ENCODE results near the gene CAMTA1.

The CAMTA1 gene

DNA sequence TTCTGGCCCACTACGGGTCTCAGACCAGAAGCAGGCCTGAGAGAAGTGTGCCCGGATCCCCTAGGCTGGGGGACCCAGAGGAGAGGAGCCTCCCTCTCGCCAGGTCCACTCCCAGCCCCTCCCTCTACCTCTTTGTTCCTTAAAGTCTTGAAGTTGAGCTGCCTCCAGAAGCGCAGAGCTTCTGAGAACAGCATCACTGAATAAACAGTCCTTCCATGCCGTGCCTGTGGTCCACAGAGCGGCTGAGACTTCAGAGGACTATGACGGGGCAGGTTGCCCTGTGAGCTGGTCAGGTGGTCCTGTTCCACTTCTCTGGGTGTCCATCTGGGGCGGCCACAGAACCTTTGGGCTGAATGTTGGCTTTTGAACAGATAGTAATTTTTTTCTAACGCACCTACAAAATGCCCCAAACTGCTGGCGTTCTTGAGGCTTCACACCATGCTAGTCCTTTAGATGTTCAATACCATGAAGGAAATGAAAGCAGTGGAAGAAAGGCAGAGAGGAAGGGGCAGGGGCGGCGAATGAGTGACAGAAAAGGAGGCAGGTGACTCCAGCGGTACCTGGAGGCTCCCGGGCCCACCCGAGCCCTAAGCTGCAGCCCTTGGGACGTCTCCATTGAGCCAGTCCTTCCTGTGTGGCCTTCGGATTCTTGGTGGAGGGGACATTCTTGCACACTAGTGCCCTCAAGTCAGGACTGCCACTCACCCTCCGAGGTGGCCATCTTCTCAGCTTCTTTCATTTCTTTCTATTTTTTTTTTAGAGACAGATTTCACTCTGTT, 746.5 kb downstream of the CAMTA1 start:
- no peak for DNase-seq

GRCh38 chr1:7533006-7533405, 747.8 kb downstream of the CAMTA1 start:
- no peak for DNase-seq

DNA sequence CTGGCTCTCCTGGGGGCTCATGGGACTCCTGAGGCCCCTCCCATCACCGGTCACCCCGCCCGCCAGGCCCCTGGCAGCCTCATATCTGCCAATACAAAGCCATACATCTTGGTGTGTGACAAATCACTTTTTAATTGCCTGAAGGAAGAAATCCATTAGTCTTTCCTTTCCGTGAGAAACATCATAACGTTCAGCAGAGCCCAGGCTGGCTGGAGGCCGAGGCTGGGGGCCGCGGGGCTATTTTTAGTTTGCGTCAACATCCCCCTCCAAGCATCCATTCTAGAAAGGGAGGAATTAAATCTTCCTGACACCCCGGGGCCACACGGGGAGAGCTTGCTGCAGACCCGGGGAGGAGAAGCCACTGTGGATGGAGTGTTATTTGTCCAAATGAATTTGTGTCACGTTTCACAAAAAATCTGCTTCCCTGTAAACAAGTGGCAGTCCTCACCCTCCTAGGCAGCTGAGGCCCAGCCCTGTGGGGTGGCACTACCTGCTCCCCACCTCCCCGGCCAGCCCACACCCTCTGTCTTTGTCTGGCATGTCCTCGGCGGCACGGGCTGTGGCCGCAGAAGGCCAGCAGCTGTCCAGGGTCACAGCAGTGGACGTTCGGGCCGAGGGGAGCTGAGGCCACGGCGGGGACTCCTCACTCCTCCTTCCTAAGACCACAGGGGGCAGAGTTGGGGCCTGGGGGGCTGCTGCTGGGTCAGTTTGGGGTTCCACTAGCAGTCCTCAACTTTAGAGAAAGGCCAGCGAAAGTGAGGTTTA, 749.0 kb downstream of the CAMTA1 start:
- DNase-seq, result no peak

- DNase-seq, result no peak
Observed at GRCh38 chr1:7535016-7535415, 749.8 kb downstream of the CAMTA1 start.

DNA sequence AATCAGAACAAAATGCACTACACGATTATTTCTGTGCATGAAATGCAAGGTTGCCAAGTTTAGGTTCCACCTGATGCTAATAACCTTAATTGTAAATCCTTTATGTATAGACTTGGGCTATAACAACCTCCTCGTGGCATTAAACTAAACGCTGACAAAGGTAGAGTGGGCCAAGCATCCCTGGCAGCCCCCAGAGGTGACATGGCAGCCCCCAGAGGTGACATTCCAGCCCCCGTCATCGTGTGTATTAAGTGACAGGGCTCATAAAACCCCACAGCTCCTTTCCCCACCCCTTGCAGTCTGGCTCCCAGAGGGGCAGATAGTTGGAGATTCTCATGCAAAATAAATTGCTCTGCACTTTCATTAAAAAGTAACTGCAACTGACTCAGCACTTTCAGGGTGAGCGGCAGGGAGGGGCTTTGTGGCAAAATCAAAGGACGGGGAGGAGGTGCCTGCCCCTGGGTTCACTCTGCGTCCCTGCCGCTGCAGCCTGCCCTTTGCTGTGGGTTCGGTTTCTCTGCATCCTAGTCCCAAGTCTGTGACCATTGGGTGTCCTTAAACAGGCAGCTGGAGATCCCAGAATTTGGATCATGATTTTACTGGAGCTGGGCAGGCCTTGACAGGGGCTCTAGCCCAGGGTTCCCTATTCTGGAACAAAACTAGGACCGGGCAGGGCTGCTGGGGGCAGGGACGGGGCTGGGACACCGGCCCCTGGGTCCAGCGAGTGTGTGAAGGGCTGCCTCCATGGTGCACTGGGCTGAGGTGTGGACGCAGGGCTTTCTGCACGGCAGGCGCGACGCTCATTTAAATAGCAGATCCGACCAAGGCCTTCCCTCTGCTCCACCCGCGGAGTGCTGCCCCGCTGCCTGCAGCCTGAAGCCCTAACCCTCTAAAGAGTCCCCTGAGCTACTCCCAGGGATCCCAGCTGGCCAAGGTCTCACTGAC, 751.0 kb downstream of the CAMTA1 start:
- DNase-seq, result no peak

DNA sequence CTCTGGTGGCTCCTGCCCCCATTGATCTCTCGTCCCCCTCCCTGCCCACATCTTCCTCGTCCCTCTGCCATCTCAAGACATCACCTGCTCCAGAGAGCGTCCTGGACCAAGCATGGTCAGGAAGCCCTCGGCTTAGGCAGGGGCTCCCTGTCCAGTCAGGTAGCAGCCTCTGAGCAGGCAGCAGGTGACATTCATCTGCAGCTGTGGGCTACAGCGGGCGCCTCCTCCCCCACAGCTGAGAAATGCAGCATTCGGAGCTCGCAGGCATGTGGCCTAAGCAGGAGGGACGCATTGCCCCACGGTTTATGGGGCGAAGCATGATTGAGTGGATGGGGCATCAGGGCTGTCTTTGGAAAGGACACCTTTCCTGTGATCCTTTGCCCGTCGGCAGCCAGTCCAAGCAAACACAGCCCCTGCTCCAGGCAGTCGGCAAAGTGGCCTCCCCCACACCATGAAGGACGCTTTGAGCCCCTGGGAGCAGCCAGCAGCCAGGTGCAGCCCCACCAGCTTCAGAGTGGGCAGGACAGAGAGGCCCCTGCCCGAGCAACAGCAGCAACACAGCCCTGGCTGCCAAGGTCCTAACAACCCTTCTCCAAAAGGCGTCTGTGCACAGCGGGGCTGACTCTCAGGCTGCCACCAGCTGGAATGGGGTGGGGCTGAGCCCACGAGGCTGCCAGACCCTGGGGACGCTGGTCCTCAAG, 751.8 kb downstream of the CAMTA1 start:
- DNase-seq, result no peak

- no peak for DNase-seq
Observed at GRCh38 chr1:7538033-7538432, 752.8 kb downstream of the CAMTA1 start.

DNA sequence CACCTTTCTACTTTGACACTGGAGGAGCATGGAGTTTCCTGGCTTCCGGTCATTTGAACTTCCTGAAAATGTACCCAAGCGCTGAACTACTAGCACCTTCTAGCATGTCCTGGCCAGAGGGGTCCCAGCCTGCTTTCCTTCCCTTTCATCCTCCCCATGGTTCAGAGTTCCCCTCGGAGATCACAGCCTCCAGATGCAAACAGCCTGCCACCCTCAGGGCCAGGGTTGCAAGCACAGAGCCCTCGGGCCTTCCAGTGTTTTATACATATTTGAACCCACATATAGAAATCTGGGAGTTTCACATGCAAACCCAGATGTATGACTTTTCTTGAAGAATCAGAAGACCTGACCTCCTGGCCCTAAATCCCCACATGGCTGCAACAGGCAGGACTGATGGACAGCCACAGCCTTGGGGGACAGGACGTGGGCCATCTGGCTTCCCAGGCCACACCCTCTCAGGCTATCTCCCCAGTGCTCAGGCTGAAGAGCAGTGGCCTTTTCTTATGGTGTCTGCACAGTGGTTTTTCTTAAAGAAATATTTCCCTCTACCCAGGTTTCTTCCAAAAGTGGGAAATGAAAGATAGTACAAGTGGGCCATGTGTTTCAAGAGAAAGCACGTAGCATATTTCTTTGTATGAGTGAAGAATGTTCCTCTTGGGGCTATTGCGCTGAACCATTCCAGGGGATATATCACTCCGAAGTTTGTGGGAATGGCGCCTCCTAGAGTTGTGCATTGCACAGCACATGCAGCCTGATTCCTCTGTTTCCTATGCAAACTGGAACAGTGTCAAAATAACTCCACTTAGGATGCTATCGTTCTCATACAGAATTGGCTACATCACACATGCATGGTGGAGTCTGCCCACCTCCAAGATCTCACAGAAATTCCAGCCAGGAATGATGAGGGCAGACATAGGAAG, 753.9 kb downstream of the CAMTA1 start:
- DNase-seq, result no peak

- no peak for DNase-seq
Observed at GRCh38 chr1:7539769-7540175, 754.5 kb downstream of the CAMTA1 start.

DNA sequence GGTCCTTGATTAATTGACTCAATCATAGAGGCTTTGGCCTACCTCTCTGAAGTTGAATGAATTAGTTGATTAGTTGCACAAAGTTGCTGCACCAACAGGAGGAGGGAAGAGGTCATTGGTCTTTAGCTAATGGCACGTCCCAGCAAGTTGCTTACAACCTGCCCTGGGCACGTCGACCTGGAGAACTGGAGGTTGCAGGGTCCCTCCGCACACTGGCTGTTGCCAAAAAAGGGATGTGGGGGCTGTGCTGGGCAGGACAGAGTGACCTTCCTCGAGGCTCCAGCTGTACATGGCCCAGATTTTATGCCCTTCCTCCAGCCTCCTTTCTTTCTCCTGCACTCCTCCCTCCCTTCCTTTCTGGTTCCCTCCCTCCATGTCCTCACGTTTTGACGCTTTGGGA, 755.6 kb downstream of the CAMTA1 start:
- DNase-seq, result no peak

- no peak for DNase-seq
Observed at GRCh38 chr1:7541629-7542028, 756.4 kb downstream of the CAMTA1 start.

DNA sequence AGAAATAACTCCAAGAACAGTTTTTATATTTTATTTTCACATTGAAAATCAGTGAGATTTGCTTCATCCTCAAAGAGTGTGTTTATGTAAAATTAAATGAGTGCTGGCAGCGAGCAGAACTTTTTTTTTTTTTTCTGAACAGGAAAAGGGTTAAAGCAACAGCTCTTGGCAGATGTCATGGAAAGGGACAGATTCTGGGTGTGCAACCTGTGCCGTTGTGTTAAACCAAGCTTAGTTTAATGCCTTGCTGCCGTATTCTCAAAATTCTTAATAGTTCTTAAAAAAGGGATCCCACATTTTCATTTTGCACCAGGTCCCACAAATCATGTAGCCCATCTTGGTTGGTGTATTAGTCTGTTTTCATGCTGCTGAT, 758.5 kb downstream of the CAMTA1 start:
- no peak for DNase-seq

GRCh38 chr1:7549277-7550161, 764.3 kb downstream of the CAMTA1 start:
- DNase-seq, result no peak

GRCh38 chr1:7550261-7550865, 765.1 kb downstream of the CAMTA1 start:
- DNase-seq, result no peak

- DNase-seq, result no peak
Observed at GRCh38 chr1:7550981-7551380, 765.7 kb downstream of the CAMTA1 start.

DNA sequence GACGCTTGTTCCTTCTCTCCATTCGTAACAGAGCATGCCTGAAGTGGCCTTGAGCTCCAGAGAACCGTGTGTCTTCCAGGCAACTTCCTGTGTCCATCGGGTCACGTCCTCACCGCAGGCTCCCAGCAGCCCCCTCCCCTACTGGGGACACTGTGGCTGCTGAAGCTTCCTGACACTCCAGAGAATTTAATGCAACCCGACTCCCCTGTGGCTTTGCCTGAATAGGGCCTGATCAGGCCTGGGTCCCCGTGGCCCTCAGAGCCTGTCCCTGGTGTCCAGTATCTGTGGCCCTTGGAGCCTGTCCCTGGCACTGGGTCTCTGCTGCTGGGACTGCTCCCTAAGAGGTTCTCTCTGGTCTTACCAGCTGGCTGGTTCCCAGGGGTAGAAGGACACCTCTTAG, 766.2 kb downstream of the CAMTA1 start:
- DNase-seq, result no peak

DNA sequence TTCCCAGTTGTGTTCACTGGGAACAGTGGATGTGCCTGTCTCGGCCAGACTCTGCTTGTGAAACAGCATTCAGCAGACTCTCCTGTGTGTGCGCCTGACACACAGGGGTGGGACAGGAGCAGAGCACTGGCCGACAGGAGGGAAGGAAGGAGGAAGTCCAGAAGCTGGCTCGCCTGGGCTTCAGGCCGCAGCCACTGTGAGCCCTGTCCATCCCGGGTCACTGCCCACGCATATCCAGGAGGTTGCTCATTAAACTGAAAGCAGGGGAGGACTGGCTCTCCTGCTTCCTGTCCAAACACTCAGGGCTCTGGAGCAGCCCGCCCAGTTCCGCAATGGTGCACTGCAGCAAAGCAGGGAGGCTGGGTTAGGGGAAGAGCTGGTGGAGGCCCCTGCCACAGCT, 767.1 kb downstream of the CAMTA1 start:
- no peak for DNase-seq

DNA sequence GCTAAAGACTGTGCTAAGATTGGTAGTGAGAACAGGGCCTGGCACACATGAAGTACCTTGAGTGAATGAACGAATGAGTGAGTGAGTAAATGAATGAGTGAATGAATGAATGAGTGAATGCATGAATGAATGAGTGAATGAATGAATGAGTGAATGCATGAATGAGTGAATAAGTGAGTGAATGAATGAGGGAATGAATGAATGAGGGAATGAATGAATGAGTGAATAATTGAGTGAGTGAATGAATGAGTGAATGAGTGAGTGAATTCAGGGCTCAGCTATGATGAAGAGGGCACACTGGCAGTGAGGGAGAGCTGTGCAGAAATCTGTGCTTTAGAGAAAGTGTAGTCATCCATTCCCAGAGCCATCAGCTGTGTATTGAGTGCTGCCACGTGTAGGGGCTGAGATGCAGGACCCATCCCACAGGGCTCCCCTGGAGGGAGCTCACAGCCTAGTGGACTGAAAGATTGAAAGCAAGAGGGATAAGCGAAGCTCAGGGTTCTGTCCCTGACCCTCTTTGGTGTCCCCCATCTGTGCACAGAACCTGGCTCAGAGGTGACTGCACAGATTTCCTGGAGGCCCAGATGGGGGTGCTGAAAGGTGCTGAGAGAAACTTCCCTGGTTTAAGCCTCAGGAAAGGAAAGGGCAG, 767.9 kb downstream of the CAMTA1 start:
- no peak for DNase-seq

All from T-helper 9 cell (primary cell).